DND-41 (cell line): Measurements from ENCODE around the gene SCN2A.

Experiments
- ATAC-seq: fragments of 200-7000 bp; cut with Tn5 transposase; 3 replicates; pipeline ENCODE4 v1.9.1; 2021; ENCODE audit warnings: low read depth; ENCODE audit not compliant: insufficient read depth
- DNase-seq: peaks from one replicate; pipeline ENCODE4 v3.0.0-alpha.2; 2020
- H2AFZ ChIP-seq: 2 replicates; pipeline ENCODE4 v1.6.0; 2012; ENCODE audit warnings: low read depth, low read length
- H3K27ac ChIP-seq: 2 replicates; pipeline ENCODE4 v1.5.1; 2012; ENCODE audit warnings: low read length, inconsistent platforms
- H3K27me3 ChIP-seq: fragments of 200-600 bp; sonication (generic); 2 replicates; pipeline ENCODE4 v1.6.0; 2012; ENCODE audit warnings: low read length, mild to moderate bottlenecking, inconsistent platforms; ENCODE audit not compliant: insufficient read depth, poor library complexity
- H3K36me3 ChIP-seq: 2 replicates; pipeline ENCODE4 v1.5.1; 2012; ENCODE audit warnings: low read length, inconsistent platforms; ENCODE audit not compliant: insufficient read depth
- H3K4me1 ChIP-seq: 2 replicates; pipeline ENCODE4 v1.5.1; 2012; ENCODE audit warnings: mild to moderate bottlenecking, low read length; ENCODE audit not compliant: insufficient read depth
- H3K4me2 ChIP-seq: 2 replicates; pipeline ENCODE4 v1.6.0; 2012; ENCODE audit warnings: mild to moderate bottlenecking, moderate library complexity, low read length, inconsistent platforms; ENCODE audit not compliant: insufficient read depth
- H3K4me3 ChIP-seq, 2 experiments: fragments of 200-600 bp in 1 of 2; shearing (Covaris generic) in 1 of 2; 2 replicates each; pipeline ENCODE4 v1.5.1; 2012 to 2016; ENCODE audit warnings: inconsistent platforms in 2 of 2, low read length in 2 of 2, mild to moderate bottlenecking in 2 of 2, low read depth in 1 of 2, moderate library complexity in 1 of 2
- H3K79me2 ChIP-seq: 2 replicates; pipeline ENCODE4 v1.6.0; 2012; ENCODE audit warnings: low read length, inconsistent platforms; ENCODE audit not compliant: insufficient read depth
- H3K9ac ChIP-seq: 2 replicates; pipeline ENCODE4 v1.6.0; 2012; ENCODE audit warnings: low read depth, mild to moderate bottlenecking, inconsistent platforms, low read length, moderate library complexity
- H3K9me3 ChIP-seq: 2 replicates; pipeline ENCODE4 v1.5.1; 2012; ENCODE audit warnings: low read length, moderate library complexity, mild to moderate bottlenecking, inconsistent platforms; ENCODE audit not compliant: insufficient read depth, severe bottlenecking
- H4K20me1 ChIP-seq: 2 replicates; pipeline ENCODE4 v1.6.0; 2012; ENCODE audit warnings: low read length; ENCODE audit not compliant: insufficient read depth
- EZH2 ChIP-seq: IDR thresholded peaks from 3 replicates; pipeline ENCODE4 v1.6.1; 2012; ENCODE audit warnings: borderline replicate concordance, low read depth, mild to moderate bottlenecking, moderate library complexity, low read length, inconsistent platforms; ENCODE audit not compliant: severe bottlenecking
- TF ChIP-seq, protein P1 (sequence below): IDR thresholded peaks from 2 replicates; pipeline ENCODE4 v1.5.1; 2012; ENCODE audit warnings: borderline replicate concordance, low read length, moderate library complexity, mild to moderate bottlenecking; ENCODE audit not compliant: poor library complexity, severe bottlenecking; ENCODE audit errors: extremely low read depth

The SCN2A gene

DNA sequence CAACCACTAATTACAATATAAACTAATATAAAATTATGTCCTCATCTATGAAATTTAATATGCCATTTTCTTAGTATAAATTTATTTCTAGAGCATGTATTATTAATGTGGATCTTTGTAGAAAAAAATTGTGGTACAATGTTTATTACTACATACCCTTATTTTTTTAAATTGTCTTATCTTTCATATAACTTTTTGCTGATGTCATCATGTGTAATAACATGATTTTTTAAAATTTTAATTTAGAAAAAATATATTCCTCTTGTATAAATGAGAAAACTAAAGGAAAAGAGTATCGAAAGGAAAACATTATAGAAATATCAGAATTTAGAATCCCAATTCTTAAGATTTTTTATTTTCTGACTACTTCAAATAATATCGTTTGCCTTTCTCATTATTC is 49.9 kb downstream of the SCN2A start:
- no peak overlapping the region for H3K4me2 ChIP-seq
- H3K79me2 ChIP-seq: no peaks in the 10 kb centered on the region
- TF ChIP-seq, protein P1, sequence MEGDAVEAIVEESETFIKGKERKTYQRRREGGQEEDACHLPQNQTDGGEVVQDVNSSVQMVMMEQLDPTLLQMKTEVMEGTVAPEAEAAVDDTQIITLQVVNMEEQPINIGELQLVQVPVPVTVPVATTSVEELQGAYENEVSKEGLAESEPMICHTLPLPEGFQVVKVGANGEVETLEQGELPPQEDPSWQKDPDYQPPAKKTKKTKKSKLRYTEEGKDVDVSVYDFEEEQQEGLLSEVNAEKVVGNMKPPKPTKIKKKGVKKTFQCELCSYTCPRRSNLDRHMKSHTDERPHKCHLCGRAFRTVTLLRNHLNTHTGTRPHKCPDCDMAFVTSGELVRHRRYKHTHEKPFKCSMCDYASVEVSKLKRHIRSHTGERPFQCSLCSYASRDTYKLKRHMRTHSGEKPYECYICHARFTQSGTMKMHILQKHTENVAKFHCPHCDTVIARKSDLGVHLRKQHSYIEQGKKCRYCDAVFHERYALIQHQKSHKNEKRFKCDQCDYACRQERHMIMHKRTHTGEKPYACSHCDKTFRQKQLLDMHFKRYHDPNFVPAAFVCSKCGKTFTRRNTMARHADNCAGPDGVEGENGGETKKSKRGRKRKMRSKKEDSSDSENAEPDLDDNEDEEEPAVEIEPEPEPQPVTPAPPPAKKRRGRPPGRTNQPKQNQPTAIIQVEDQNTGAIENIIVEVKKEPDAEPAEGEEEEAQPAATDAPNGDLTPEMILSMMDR: no peak
- H3K4me3 ChIP-seq: no peak overlapping the region
- H3K27me3 ChIP-seq: no peaks in the 10 kb centered on the region
- no peaks in the 10 kb centered on the region for H4K20me1 ChIP-seq
- no peaks in the 10 kb centered on the region for H3K36me3 ChIP-seq
- no peak for DNase-seq
- no peaks in the 10 kb centered on the region for H3K9me3 ChIP-seq
- H3K9ac ChIP-seq: no peak overlapping the region
- ATAC-seq: no peak
- no peak overlapping the region for H2AFZ ChIP-seq
- peaks cover 9% of the 10 kb centered on the region for H3K4me1 ChIP-seq
- H3K27ac ChIP-seq: no peak overlapping the region

DNA sequence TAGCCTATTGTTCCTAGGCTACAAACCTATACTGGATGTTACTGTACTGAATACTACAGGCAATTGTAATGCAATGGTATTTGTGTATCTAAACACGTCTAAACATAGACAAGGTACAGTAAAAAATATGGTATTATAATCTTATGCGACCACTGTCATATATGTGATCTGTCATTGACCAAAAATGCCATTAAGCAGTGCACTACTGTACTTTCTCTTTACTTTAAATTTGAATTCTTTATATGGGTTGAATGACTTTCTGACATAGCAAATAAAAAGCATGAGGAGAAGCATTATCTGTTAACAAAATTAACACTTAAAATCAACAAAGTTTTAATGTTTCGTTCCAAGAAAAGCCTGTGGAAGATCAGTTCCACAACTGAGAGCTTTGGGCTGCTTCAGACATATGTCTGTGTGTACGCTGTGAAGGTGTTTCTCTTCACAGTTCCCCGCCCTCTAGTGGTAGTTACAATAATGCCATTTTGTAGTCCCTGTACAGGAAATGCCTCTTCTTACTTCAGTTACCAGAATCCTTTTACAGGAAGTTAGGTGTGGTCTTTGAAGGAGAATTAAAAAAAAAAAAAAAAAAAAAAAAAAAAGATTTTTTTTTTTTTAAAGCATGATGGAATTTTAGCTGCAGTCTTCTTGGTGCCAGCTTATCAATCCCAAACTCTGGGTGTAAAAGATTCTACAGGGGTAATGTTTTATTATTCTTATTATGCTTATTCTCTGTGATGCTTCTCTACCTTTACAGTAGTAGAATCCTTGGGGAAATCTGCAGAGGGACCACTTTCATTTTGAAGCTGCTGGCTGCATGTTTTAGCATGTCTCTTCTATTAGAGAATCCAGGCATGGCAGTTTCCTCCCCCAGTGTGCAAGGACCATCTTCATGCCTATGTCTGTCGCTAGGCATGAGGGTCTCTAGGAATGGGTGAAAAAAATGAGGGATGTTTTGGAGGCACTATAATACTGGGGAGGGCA is 54.5 kb downstream of the SCN2A start:
- no peaks in the 10 kb centered on the region for H4K20me1 ChIP-seq
- H3K27ac ChIP-seq: peak overlapping the region; percentile 62
- peak overlapping the region; percentile 75 for H2AFZ ChIP-seq
- H3K4me2 ChIP-seq: peak overlapping the region; percentile 70
- H3K27me3 ChIP-seq: no peaks in the 10 kb centered on the region
- peak; percentile 100 for ATAC-seq
- H3K9me3 ChIP-seq: no peaks in the 10 kb centered on the region
- peaks cover 21% of the 10 kb centered on the region for H3K4me1 ChIP-seq
- peak overlapping the region; percentile 37 for H3K9ac ChIP-seq
- H3K4me3 ChIP-seq: peak overlapping the region; percentile 13 to 54; a peak in 3 of 4 replicates
- DNase-seq: peak; percentile 72
- TF ChIP-seq, protein P1: peak; percentile 82
- TF ChIP-seq EZH2: no peak
- H3K79me2 ChIP-seq: no peaks in the 10 kb centered on the region
- no peaks in the 10 kb centered on the region for H3K36me3 ChIP-seq

DNA sequence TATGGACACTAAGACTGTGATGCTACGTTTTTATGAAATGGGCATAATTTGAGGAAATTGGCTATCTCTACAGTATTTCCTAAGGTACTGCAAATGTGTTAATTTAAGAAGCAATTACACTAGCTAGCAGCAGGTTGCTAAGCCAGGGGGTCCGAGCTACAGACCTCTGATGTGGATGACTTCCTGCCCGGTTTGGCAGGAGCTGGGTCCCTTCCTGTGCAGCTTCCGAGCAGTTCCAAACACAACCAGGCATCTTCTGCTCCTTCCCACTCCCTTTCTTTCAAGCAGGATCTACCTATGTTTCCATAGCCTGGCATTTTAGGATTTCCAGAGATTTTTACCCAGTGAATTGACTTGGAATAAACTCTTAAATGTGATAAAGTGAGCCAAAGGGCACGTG is 55.7 kb downstream of the SCN2A start:
- peak overlapping the region; percentile 53 for H2AFZ ChIP-seq
- H3K4me1 ChIP-seq: peaks cover 21% of the 10 kb centered on the region
- H3K4me3 ChIP-seq: peak overlapping the region in 1 of 2 experiments; percentile 54; a peak in 1 of 4 replicates
- H3K79me2 ChIP-seq: no peaks in the 10 kb centered on the region
- H3K4me2 ChIP-seq: peak overlapping the region; percentile 70
- DNase-seq (no peak), ATAC-seq (no peak)
- no peak overlapping the region for H3K9ac ChIP-seq
- H3K27me3 ChIP-seq: no peaks in the 10 kb centered on the region
- no peaks in the 10 kb centered on the region for H3K36me3 ChIP-seq
- H3K9me3 ChIP-seq: no peaks in the 10 kb centered on the region
- TF ChIP-seq, protein P1: no peak
- no peak for TF ChIP-seq EZH2
- no peak overlapping the region for H3K27ac ChIP-seq
- H4K20me1 ChIP-seq: no peaks in the 10 kb centered on the region
